ENCODE results near the gene SNX22. TPM values are rescaled to one million over a fixed set of nuclear protein-coding genes. Genes with fewer than 3 reads are reported as not detected.
"Not testable (repeated sequence)": the region's sequence is repeated elsewhere in the genome, so short reads cannot be mapped to it uniquely, and the experiment has no call there.

The SNX22 gene
- total and polyA plus RNA-seq, 2 donors (not counting 1 experiment from before 2014, with no cell fraction given), result 0.17 TPM; not detected in 1

DNA sequence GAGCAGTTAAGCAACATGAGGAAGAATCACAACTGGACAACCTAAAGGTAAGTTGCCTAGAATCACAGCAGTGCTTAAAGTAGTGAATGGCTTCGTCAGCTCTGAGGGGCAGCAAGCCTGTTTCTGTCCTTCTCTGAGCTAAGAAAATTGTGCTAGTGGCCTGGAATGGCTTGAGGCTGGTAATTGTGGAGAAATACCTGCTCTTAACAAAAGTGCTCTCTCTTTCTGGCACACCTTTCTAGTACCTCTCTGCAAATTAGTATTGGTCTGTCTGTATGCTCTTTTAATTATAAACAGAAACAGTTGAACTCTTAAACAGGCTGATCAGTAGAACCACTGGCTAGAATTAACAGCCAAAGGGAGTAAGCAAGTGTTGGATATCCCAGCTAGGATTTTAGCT is 44.2 kb upstream of the SNX22 start:
- Histone ChIP-seq H3K9ac (ENCODE audit: insufficient read depth, low read length) (no peak overlapping the region), H3K4me1 (ENCODE audit: control insufficient read depth, extremely low read depth, insufficient read depth, low read length) (peaks cover 4% of the 10 kb centered on the region), H2AFZ (ENCODE audit: low read length) (no peak overlapping the region), H3K9me3 (ENCODE audit: control insufficient read depth, insufficient read depth, low read depth, low read length) (no peaks in the 10 kb centered on the region), H3K4me2 (ENCODE audit: extremely low read depth, insufficient read depth, low read length) (no peak overlapping the region), H3K27me3 (ENCODE audit: control insufficient read depth, insufficient read depth, low read length) (no peaks in the 10 kb centered on the region), H3K79me2 (ENCODE audit: control insufficient read depth, insufficient read depth, low read length) (peaks cover 45% of the 10 kb centered on the region), H3K4me3 (replicated peaks in 1 of 4; ENCODE audit: control extremely low read depth in 1 of 4, insufficient read depth in 1 of 4, low read depth in 3 of 4, low read length in 4 of 4) (no peak overlapping the region), H3K36me3 (ENCODE audit: control insufficient read depth, insufficient read depth, low read length) (no peaks in the 10 kb centered on the region), H3K27ac (ENCODE audit: insufficient read depth, low read length) (no peak overlapping the region), H4K20me1 (ENCODE audit: control insufficient read depth, extremely low read depth, insufficient read depth, low read length) (peaks cover 2% of the 10 kb centered on the region)
- no peak for DNase-seq (ENCODE audit: low read depth in 2 of 2)
- TF ChIP-seq EZH2 (IDR thresholded peaks at IDR 0.05; ENCODE audit: low read length, missing control alignments), result no peak
- TF ChIP-seq, protein P1, sequence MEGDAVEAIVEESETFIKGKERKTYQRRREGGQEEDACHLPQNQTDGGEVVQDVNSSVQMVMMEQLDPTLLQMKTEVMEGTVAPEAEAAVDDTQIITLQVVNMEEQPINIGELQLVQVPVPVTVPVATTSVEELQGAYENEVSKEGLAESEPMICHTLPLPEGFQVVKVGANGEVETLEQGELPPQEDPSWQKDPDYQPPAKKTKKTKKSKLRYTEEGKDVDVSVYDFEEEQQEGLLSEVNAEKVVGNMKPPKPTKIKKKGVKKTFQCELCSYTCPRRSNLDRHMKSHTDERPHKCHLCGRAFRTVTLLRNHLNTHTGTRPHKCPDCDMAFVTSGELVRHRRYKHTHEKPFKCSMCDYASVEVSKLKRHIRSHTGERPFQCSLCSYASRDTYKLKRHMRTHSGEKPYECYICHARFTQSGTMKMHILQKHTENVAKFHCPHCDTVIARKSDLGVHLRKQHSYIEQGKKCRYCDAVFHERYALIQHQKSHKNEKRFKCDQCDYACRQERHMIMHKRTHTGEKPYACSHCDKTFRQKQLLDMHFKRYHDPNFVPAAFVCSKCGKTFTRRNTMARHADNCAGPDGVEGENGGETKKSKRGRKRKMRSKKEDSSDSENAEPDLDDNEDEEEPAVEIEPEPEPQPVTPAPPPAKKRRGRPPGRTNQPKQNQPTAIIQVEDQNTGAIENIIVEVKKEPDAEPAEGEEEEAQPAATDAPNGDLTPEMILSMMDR (conservative IDR thresholded peaks at IDR 0.05 in 1 of 2, IDR thresholded peaks at IDR 0.05 in 1 of 2; ENCODE audit: low read depth in 1 of 2, low read length in 2 of 2), result no peak

DNA sequence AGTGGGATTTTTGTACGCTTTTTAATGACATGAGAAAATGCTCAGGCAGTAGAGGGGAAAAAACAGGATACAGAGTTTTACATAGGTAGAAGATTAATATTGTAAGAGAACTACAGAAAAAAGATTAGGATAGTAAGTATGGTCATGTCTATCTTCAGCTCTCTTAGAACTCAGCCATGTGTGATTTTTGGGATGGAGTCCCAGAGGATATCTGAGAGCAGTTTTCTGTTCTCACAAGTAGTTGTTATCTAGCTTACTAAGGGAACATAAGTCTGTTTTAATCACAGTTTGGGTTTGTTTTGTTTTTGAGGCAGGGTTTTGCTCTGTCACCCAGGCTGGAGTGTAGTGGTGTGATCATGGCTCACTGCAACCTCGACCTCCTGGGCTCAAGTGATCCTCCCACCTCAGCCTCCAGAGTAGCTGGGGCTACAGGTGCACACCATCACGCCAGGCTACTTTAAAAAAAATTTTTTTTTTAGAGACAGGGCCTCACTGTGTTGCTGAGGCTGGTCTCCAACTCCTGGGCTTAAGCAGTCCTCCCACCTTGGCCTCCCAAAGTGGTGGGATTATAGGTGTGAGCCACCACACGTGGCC is 41.3 kb upstream of the SNX22 start:
- H3K4me3 ChIP-seq (replicated peaks in 1 of 4; ENCODE audit: control extremely low read depth in 1 of 4, insufficient read depth in 1 of 4, low read depth in 3 of 4, low read length in 4 of 4); H3K9me3 ChIP-seq (ENCODE audit: control insufficient read depth, insufficient read depth, low read depth, low read length); H2AFZ ChIP-seq (ENCODE audit: low read length); H3K36me3 ChIP-seq (ENCODE audit: control insufficient read depth, insufficient read depth, low read length); H4K20me1 ChIP-seq (ENCODE audit: control insufficient read depth, extremely low read depth, insufficient read depth, low read length); H3K4me2 ChIP-seq (ENCODE audit: extremely low read depth, insufficient read depth, low read length); DNase-seq (ENCODE audit: low read depth in 2 of 2); H3K9ac ChIP-seq (ENCODE audit: insufficient read depth, low read length); H3K4me1 ChIP-seq (ENCODE audit: control insufficient read depth, extremely low read depth, insufficient read depth, low read length); H3K27ac ChIP-seq (ENCODE audit: insufficient read depth, low read length); H3K27me3 ChIP-seq (ENCODE audit: control insufficient read depth, insufficient read depth, low read length): not testable (repeated sequence)
- H3K79me2 ChIP-seq (ENCODE audit: control insufficient read depth, insufficient read depth, low read length), result peaks cover 30% of the 10 kb centered on the region

DNA sequence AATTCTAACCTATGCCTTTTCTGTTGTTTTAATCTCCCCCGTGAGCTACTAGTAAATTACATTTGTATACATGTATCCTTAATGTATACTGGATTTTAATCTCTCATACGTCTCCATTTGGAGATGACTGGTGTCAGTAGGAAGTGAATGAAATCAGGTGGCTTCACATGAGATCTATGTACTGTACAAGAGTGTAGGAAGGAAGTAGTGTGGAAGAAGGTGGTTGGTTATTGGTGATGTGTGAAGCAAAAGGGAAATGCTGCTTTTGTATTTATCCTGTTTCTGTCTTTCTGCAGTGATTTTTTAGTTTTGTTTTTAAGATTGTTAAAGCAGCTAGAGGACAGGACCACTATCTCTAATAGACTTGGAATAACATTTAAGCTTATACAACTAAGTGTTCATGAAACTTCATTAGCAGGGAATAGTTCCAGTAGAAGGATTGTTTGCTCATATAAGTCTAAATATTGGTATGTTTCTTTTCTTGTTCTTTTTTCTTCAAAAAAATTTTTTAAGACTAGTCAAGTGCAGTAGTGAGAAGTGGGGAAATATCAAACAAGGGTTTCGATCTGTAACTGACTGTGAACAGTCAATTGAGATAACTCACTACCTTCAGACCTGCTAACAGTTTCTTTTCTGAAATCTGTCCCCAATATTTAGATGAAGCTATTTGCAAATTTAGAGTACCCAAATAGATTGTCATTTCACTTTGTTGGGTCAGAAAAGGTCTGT is 40.4 kb upstream of the SNX22 start:
- Histone ChIP-seq H4K20me1 (ENCODE audit: control insufficient read depth, extremely low read depth, insufficient read depth, low read length) (peaks cover 2% of the 10 kb centered on the region), H3K27ac (ENCODE audit: insufficient read depth, low read length) (no peak overlapping the region), H3K27me3 (ENCODE audit: control insufficient read depth, insufficient read depth, low read length) (no peaks in the 10 kb centered on the region)

More for the DNA sequence above, 40.4 kb upstream of the SNX22 start:
- Histone ChIP-seq H3K79me2 (ENCODE audit: control insufficient read depth, insufficient read depth, low read length) (peaks cover 26% of the 10 kb centered on the region), H2AFZ (ENCODE audit: low read length) (no peak overlapping the region), H3K4me1 (ENCODE audit: control insufficient read depth, extremely low read depth, insufficient read depth, low read length) (no peaks in the 10 kb centered on the region), H3K36me3 (ENCODE audit: control insufficient read depth, insufficient read depth, low read length) (peaks cover 4% of the 10 kb centered on the region), H3K4me2 (ENCODE audit: extremely low read depth, insufficient read depth, low read length) (no peak overlapping the region), H3K9me3 (ENCODE audit: control insufficient read depth, insufficient read depth, low read depth, low read length) (no peaks in the 10 kb centered on the region), H3K9ac (ENCODE audit: insufficient read depth, low read length) (no peak overlapping the region), H3K4me3 (replicated peaks in 1 of 4; ENCODE audit: control extremely low read depth in 1 of 4, insufficient read depth in 1 of 4, low read depth in 3 of 4, low read length in 4 of 4) (no peak overlapping the region)
- no peak for TF ChIP-seq EZH2 (IDR thresholded peaks at IDR 0.05; ENCODE audit: low read length, missing control alignments)
- TF ChIP-seq, protein P1 (conservative IDR thresholded peaks at IDR 0.05 in 1 of 2, IDR thresholded peaks at IDR 0.05 in 1 of 2; ENCODE audit: low read depth in 1 of 2, low read length in 2 of 2), result no peak
- DNase-seq (ENCODE audit: low read depth in 2 of 2), result no peak
